Activated CD4-positive, alpha-beta T cell treated with anti-CD3 and anti-CD28 coated beads for 48 hours (primary cell): ENCODE results near the gene IL25.
"Not testable (repeated sequence)": the region's sequence is repeated elsewhere in the genome, so short reads cannot be mapped to it uniquely, and the experiment has no call there.

Source experiments
- DNase-seq: peaks from one replicate; pipeline ENCODE4 v3.0.0-alpha.2; 2020

The IL25 gene

GRCh38 chr14:23372509-23372908, at the start of gene IL25:
IL25 (plus strand) TSS chr14:23372809.
- DNase-seq = no peak

- no peak for DNase-seq
Measured at GRCh38 chr14:23323838-23324454, 48.7 kb upstream of the IL25 start.

GRCh38 chr14:23324455-23324846, 48.2 kb upstream of the IL25 start:
- DNase-seq = no peak

- no peak for DNase-seq
Measured at GRCh38 chr14:23324993-23325392, 47.6 kb upstream of the IL25 start.

GRCh38 chr14:23325746-23326145, 46.9 kb upstream of the IL25 start:
- not testable (repeated sequence) for DNase-seq

GRCh38 chr14:23326491-23327332, 45.9 kb upstream of the IL25 start:
- DNase-seq = no peak

GRCh38 chr14:23327947-23328744, 44.5 kb upstream of the IL25 start:
- DNase-seq = peak; percentile 77

GRCh38 chr14:23335623-23336022, 37.0 kb upstream of the IL25 start:
- no peak for DNase-seq

GRCh38 chr14:23339506-23340268, 32.9 kb upstream of the IL25 start:
- no peak for DNase-seq

- no peak for DNase-seq
Measured at GRCh38 chr14:23344481-23344880, 28.1 kb upstream of the IL25 start.

GRCh38 chr14:23345987-23346692, 26.5 kb upstream of the IL25 start:
- no peak for DNase-seq

GRCh38 chr14:23346693-23347405, 25.8 kb upstream of the IL25 start:
- no peak for DNase-seq

GRCh38 chr14:23347406-23348296, 25.0 kb upstream of the IL25 start:
- DNase-seq = no peak

GRCh38 chr14:23348297-23348655, 24.3 kb upstream of the IL25 start:
- no peak for DNase-seq

GRCh38 chr14:23349156-23349845, 23.3 kb upstream of the IL25 start:
- DNase-seq = no peak

GRCh38 chr14:23351681-23352505, 20.7 kb upstream of the IL25 start:
- no peak for DNase-seq

- DNase-seq = peak; percentile 67
Measured at GRCh38 chr14:23352506-23353432, 19.8 kb upstream of the IL25 start, which contains the start of gene SLC22A17. SLC22A17 (minus strand) TSS chr14:23352887.

GRCh38 chr14:23353433-23353780, 19.2 kb upstream of the IL25 start:
- no peak for DNase-seq
